A549 (cell line): ENCODE measurements around the gene SPTBN4. TPM values are rescaled to one million over a fixed set of nuclear protein-coding genes. Genes with fewer than 3 reads are reported as not detected.

Source experiments
- ATAC-seq, 2 experiments: fragments of 200-7000 bp in 1 of 2; fragments of >200 bp in 1 of 2; cut with Nextera tagmentation in 1 of 2; cut with Tn5 transposase in 1 of 2; 3 replicates each; pipeline versions ENCODE4 v1.8.0 to v1.9.1; 2018 to 2020; ENCODE audit warnings: mild to moderate bottlenecking in 1 of 2, moderate library complexity in 1 of 2
- CTCF ChIA-PET: fragments of 300-600 bp; sonication (Branson Sonifier 250); formaldehyde crosslinking; extraction: SDS; loops from one replicate; lab custom pipeline; 2021; ENCODE audit warnings: antibody characterized with exemption, inconsistent platforms; lab: Yijun Ruan, JAX
- POLR2A ChIA-PET: fragments of 350-600 bp; formaldehyde crosslinking; extraction: SDS; loops from one replicate; lab custom pipeline; 2021; ENCODE audit warnings: antibody characterized with exemption, inconsistent platforms; lab: Yijun Ruan, JAX
- DNase-seq, 2 experiments: peaks; one replicate each; pipeline versions ENCODE4 v3.0.0 to v3.0.0-alpha.2; 2011 to 2016; ENCODE audit warnings: low read depth in 1 of 2, low spot score in 1 of 2
- FAIRE-seq: peaks from 2 replicates; lab custom pipeline; 2011; peaks lifted over from hg19 to GRCh38; lab: Jason Lieb, UNC
- H3K27ac ChIP-seq, 2 experiments: fragments of >200 bp; sonication (Bioruptor Twin); formaldehyde crosslinking; 3 replicates each; pipeline ENCODE4 v1.5.1; 2016 to 2017
- H3K4me1 ChIP-seq: fragments of >200 bp; sonication (Bioruptor Twin); formaldehyde crosslinking; 3 replicates; pipeline ENCODE4 v1.6.1; 2016
- H3K4me2 ChIP-seq: fragments of >200 bp; sonication (Bioruptor Twin); formaldehyde crosslinking; 3 replicates; pipeline ENCODE4 v1.6.1; 2016
- H3K4me3 ChIP-seq: fragments of >200 bp; sonication (Bioruptor Twin); formaldehyde crosslinking; 3 replicates; pipeline ENCODE4 v1.5.1; 2016
- H3K9me3 ChIP-seq: fragments of >200 bp; sonication (Bioruptor Twin); formaldehyde crosslinking; 3 replicates; pipeline ENCODE4 v1.6.1; 2016
- ATOH8 ChIP-seq: fragments of 250-450 bp; sonication (Bioruptor Pico); IDR thresholded peaks from 2 replicates; pipeline ENCODE4 v1.5.0; 2020; ENCODE audit warnings: low read depth, mild to moderate bottlenecking, moderate library complexity
- CBX2 ChIP-seq: fragments of 200-600 bp; sonication (generic); IDR thresholded peaks from 2 replicates; pipeline ENCODE4 v1.6.1; 2016; ENCODE audit warnings: low read depth, mild to moderate bottlenecking, borderline replicate concordance
- CBX8 ChIP-seq: fragments of 200-600 bp; sonication (generic); IDR thresholded peaks from 2 replicates; pipeline ENCODE4 v1.6.1; 2016
- CHD2 ChIP-seq: fragments of 150-350 bp; IDR thresholded peaks from 2 replicates; pipeline ENCODE4 v1.6.1; 2014; ENCODE audit warnings: low read length; ENCODE audit not compliant: partially characterized antibody
- E2F6 ChIP-seq: IDR thresholded peaks from 2 replicates; pipeline ENCODE4 v1.6.1; 2012; ENCODE audit warnings: low read depth, borderline replicate concordance
- HES2 ChIP-seq: fragments of >200 bp; sonication (Bioruptor Twin); formaldehyde crosslinking; IDR thresholded peaks from 2 replicates; pipeline ENCODE4 v1.6.1; 2016
- HOXA7 ChIP-seq: fragments of 250-450 bp; sonication (Bioruptor Pico); IDR thresholded peaks from 2 replicates; pipeline ENCODE4 v1.5.0; 2020; ENCODE audit warnings: mild to moderate bottlenecking, moderate library complexity
- HOXB13 ChIP-seq: fragments of 250-450 bp; sonication (Bioruptor Pico); IDR thresholded peaks from 2 replicates; pipeline ENCODE4 v1.5.0; 2020; ENCODE audit warnings: low read depth, mild to moderate bottlenecking, moderate library complexity
- HOXB5 ChIP-seq: fragments of 250-450 bp; sonication (Bioruptor Pico); IDR thresholded peaks from 2 replicates; pipeline ENCODE4 v1.5.0; 2020; ENCODE audit warnings: mild to moderate bottlenecking, moderate library complexity
- JUN ChIP-seq, 2 experiments: fragments of >200 bp; sonication (Bioruptor Twin); formaldehyde crosslinking; IDR thresholded peaks; 2 replicates in 1 of 2; 3 replicates in 1 of 2; pipeline ENCODE4 v1.6.1; 2016 to 2017
- JUNB ChIP-seq: fragments of >200 bp; sonication (Bioruptor Twin); formaldehyde crosslinking; IDR thresholded peaks from 2 replicates; pipeline ENCODE4 v1.6.1; 2016
- MYC ChIP-seq: IDR thresholded peaks from 2 replicates; pipeline ENCODE4 v1.6.1; 2012; ENCODE audit warnings: mild to moderate bottlenecking, inconsistent platforms, low read length, improper control_type of control experiment, borderline replicate concordance
- NR3C1 ChIP-seq: fragments of >200 bp; sonication (Bioruptor Twin); formaldehyde crosslinking; IDR thresholded peaks from 3 replicates; pipeline ENCODE4 v1.6.1; 2017
- PHF8 ChIP-seq: fragments of 200-600 bp; sonication (generic); IDR thresholded peaks from 2 replicates; pipeline ENCODE4 v1.6.1; 2016; ENCODE audit warnings: low read depth, mild to moderate bottlenecking, antibody characterized with exemption, moderate library complexity, borderline replicate concordance
- POLR2A ChIP-seq: IDR thresholded peaks from 2 replicates; pipeline ENCODE4 v1.6.1; 2012; ENCODE audit warnings: mild to moderate bottlenecking, low read length
- POLR2AphosphoS2 ChIP-seq: conservative IDR thresholded peaks from 2 replicates; pipeline ENCODE4 v1.6.1; 2012; ENCODE audit warnings: low read length, improper control_type of control experiment, inconsistent platforms
- RARB ChIP-seq: fragments of 250-450 bp; sonication (Bioruptor Pico); IDR thresholded peaks from 2 replicates; pipeline ENCODE4 v1.8.0; 2021; ENCODE audit warnings: mild to moderate bottlenecking, moderate library complexity
- RFX5 ChIP-seq: fragments of 450-650 bp; IDR thresholded peaks from 2 replicates; pipeline ENCODE4 v1.7.1; 2014; ENCODE audit warnings: antibody characterized with exemption, mild to moderate bottlenecking, moderate library complexity
- RNF2 ChIP-seq: fragments of 200-600 bp; sonication (generic); IDR thresholded peaks from 2 replicates; pipeline ENCODE4 v1.6.1; 2016; ENCODE audit warnings: low read depth, mild to moderate bottlenecking, antibody characterized with exemption, moderate library complexity, borderline replicate concordance
- USF2 ChIP-seq: fragments of 450-650 bp; IDR thresholded peaks from 2 replicates; pipeline ENCODE4 v1.6.1; 2014; ENCODE audit warnings: antibody characterized with exemption
- WGBS: methylation state at CpG from one replicate; pipeline ENCODE4 v1.1.6; 2017; ENCODE audit errors: missing lambda C conversion rate; 5-methylcytosine and 5-hydroxymethylcytosine counted together
- polyA plus RNA-seq, 4 experiments: library from polyadenylated mRNA; depleted of rRNA in 3 of 4; stranded (reverse); fragments of >200 nt; fragmentation: RNase III in 1 of 4; extraction: RNeasy Plus Mini Kit Qiagen cat#74134 plus additional on column Dnase treatment in 1 of 4; gene quantifications; 2 replicates in 3 of 4; 3 replicates in 1 of 4; pipeline ENCODE4 v1.2.3, GENCODE V29; 2011 to 2017
- TF ChIP-seq, protein P1 (sequence below): IDR thresholded peaks from 2 replicates; pipeline ENCODE4 v1.6.1; 2012
- TF ChIP-seq, protein P2 (sequence below): fragments of >200 bp; sonication (Bioruptor Twin); formaldehyde crosslinking; IDR thresholded peaks from 3 replicates; pipeline ENCODE4 v1.6.1; 2016
- TF ChIP-seq, protein P3 (sequence below): fragments of 150-350 bp; IDR thresholded peaks from 2 replicates; pipeline ENCODE4 v1.6.1; 2014; ENCODE audit warnings: low read depth, mild to moderate bottlenecking, low read length

Gene SPTBN4
- polyA plus RNA-seq, 2 of the 4 experiments (the other 2 are of a cell fraction) = 1.4 to 2.2 TPM

DNA sequence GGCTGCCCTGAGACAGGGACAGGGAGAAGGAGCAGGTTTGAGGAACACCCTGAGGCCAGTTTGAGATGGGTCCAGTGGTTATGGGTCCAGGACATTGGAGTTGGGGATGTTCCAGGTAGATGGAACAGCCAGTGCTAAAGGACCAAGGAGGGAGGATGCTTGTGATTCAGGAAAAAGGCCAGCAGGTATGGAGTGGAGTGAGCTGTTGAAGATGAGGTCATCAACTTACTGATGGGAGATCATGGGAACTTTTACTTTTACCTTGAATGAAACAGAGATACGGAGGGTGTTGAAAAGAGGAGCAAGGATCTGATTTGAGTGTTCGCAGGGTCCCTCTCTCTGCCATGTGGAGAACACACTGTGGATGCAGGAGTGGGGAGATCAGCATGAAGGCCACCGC is 25.5 kb downstream of the SPTBN4 start:
- Histone ChIP-seq H3K4me3 (no peak overlapping the region), H3K9me3 (no peaks in the 10 kb centered on the region), H3K4me2 (no peak overlapping the region), H3K4me1 (0 out of 3 replicates have a peak, but pooled peaks cover 6% of the 10 kb centered on the region), H3K27ac (no peak overlapping the region)
- POLR2A ChIA-PET = no interaction called here
- DNase-seq = no peak
- 85% methylated on average over 3 of the region's 3 CpGs for WGBS
- CTCF ChIA-PET = interaction anchor here (0.6 to 4.0 kb wide), 16 partner anchors 8 to 652 kb away, joined by 3 to 25 read pairs (median 4); partner anchors contain the start of genes BLVRB and SPTBN4
- FAIRE-seq = no peak
- no peak for TF ChIP-seq NR3C1
- TF ChIP-seq, protein P1, sequence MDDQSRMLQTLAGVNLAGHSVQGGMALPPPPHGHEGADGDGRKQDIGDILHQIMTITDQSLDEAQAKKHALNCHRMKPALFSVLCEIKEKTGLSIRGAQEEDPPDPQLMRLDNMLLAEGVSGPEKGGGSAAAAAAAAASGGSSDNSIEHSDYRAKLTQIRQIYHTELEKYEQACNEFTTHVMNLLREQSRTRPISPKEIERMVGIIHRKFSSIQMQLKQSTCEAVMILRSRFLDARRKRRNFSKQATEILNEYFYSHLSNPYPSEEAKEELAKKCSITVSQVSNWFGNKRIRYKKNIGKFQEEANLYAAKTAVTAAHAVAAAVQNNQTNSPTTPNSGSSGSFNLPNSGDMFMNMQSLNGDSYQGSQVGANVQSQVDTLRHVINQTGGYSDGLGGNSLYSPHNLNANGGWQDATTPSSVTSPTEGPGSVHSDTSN = no peak
- TF ChIP-seq POLR2A = no peak
- no peak for TF ChIP-seq POLR2AphosphoS2
- TF ChIP-seq RARB (CRISPR knock-in tag) = no peak
- no peak for TF ChIP-seq E2F6
- no peak for TF ChIP-seq JUN (IDR thresholded peaks at IDR 0.05)
- TF ChIP-seq, protein P2, sequence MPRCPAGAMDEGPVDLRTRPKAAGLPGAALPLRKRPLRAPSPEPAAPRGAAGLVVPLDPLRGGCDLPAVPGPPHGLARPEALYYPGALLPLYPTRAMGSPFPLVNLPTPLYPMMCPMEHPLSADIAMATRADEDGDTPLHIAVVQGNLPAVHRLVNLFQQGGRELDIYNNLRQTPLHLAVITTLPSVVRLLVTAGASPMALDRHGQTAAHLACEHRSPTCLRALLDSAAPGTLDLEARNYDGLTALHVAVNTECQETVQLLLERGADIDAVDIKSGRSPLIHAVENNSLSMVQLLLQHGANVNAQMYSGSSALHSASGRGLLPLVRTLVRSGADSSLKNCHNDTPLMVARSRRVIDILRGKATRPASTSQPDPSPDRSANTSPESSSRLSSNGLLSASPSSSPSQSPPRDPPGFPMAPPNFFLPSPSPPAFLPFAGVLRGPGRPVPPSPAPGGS = no peak
- no peak for TF ChIP-seq MYC
- ATAC-seq = no peak

- no peak overlapping the region for H3K27ac ChIP-seq
- no peak for ATAC-seq
- DNase-seq = no peak
- 10% methylated on average over 4 of the region's 4 CpGs for WGBS
- ChIA-PET POLR2A (no interaction called here), CTCF (interaction anchor here (1.0 to 4.0 kb wide), 10 partner anchors 9 to 141 kb away, joined by 3 to 22 read pairs (median 6); partner anchors contain the start of genes BLVRB and SPTBN4)
- no peak for TF ChIP-seq PHF8
- TF ChIP-seq JUN (IDR thresholded peaks at IDR 0.05) = no peak
- TF ChIP-seq, protein P3, sequence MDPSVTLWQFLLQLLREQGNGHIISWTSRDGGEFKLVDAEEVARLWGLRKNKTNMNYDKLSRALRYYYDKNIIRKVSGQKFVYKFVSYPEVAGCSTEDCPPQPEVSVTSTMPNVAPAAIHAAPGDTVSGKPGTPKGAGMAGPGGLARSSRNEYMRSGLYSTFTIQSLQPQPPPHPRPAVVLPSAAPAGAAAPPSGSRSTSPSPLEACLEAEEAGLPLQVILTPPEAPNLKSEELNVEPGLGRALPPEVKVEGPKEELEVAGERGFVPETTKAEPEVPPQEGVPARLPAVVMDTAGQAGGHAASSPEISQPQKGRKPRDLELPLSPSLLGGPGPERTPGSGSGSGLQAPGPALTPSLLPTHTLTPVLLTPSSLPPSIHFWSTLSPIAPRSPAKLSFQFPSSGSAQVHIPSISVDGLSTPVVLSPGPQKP = no peak
- TF ChIP-seq CBX2 = no peak
- no peak for TF ChIP-seq USF2
- TF ChIP-seq JUNB = no peak
- no peak for TF ChIP-seq HES2
- TF ChIP-seq E2F6 = no peak
- TF ChIP-seq, protein P1 = no peak
- TF ChIP-seq RNF2 = no peak
- TF ChIP-seq, protein P2 = no peak
- no peak for TF ChIP-seq HOXB5
- TF ChIP-seq ATOH8 (CRISPR knock-in tag) = no peak
- TF ChIP-seq HOXA7 (CRISPR knock-in tag) = no peak
- TF ChIP-seq HOXB13 = no peak
- no peak for TF ChIP-seq RFX5
- no peak for TF ChIP-seq CHD2
- TF ChIP-seq CBX8 = no peak
- no peak overlapping the region for H3K4me3 ChIP-seq
- no peaks in the 10 kb centered on the region for H3K9me3 ChIP-seq
- no peak overlapping the region for H3K4me2 ChIP-seq
- no peaks in the 10 kb centered on the region for H3K4me1 ChIP-seq
- FAIRE-seq = no peak
Measured at GRCh38 chr19:40493778-40494177, 27.0 kb downstream of the SPTBN4 start.
